K562 (cell line): Measurements from ENCODE around the gene BLID. TPM values are rescaled to one million over a fixed set of nuclear protein-coding genes. Genes with fewer than 3 reads are reported as not detected.

ENCODE experiments used
- CBFA2T2 ChIP-seq: fragments of 450-650 bp; conservative IDR thresholded peaks from 2 replicates; pipeline ENCODE4 v1.6.1; 2017; ENCODE audit warnings: mild to moderate bottlenecking
- FOXA1 ChIP-seq: fragments of 450-650 bp; IDR thresholded peaks from 2 replicates; pipeline ENCODE4 v1.6.1; 2016; ENCODE audit warnings: mild to moderate bottlenecking, borderline replicate concordance
- KLF10 ChIP-seq: fragments of 250-450 bp; sonication (Bioruptor Pico); IDR thresholded peaks from 2 replicates; pipeline ENCODE4 v1.6.1; 2021; ENCODE audit warnings: matching md5 sums
- NR2F6 ChIP-seq: fragments of 450-650 bp; formaldehyde crosslinking; IDR thresholded peaks from 2 replicates; pipeline ENCODE4 v1.4.0; 2020; ENCODE audit warnings: mild to moderate bottlenecking
- SOX6 ChIP-seq: fragments of 450-650 bp; IDR thresholded peaks from 2 replicates; pipeline ENCODE4 v1.6.1; 2014; ENCODE audit warnings: mild to moderate bottlenecking
- SPI1 ChIP-seq: IDR thresholded peaks from 2 replicates; pipeline ENCODE4 v1.6.1; 2011; ENCODE audit warnings: low read depth, low read length, control low read depth, borderline replicate concordance
- TGIF2 ChIP-seq: sonication (generic); formaldehyde crosslinking; IDR thresholded peaks from 2 replicates; pipeline ENCODE4 v1.8.1; 2022; ENCODE audit warnings: mild to moderate bottlenecking, missing genetic modification reagents, moderate library complexity
- polyA plus RNA-seq, 8 experiments: library from polyadenylated mRNA; depleted of rRNA in 4 of 8; stranded (reverse) in 5 of 8; unstranded in 3 of 8; fragments of >200 nt; fragmentation: Nextera tagmentation in 2 of 8; fragmentation: Illumina TruSeq in 1 of 8; extraction: Ambion mirVana in 2 of 8; extraction: Trizol in 1 of 8; gene quantifications; 2 replicates each; pipeline versions ENCODE4 v1.2.1 to v1.2.3, GENCODE V29; 2011 to 2014; ENCODE audit warnings: inconsistent platforms in 1 of 8, missing spikeins in 1 of 8
- total RNA-seq, 7 experiments: library from RNA; depleted of rRNA in 6 of 7; stranded (reverse); fragments of >200 nt in 6 of 7; fragmentation: Illumina TruSeq in 2 of 7; extraction: Trizol in 2 of 7; gene quantifications; 2 replicates each; pipeline versions ENCODE4 v1.2.1 to v1.2.3, GENCODE V29; 2011 to 2021; ENCODE audit warnings: low replicate concordance in 1 of 7
- TF ChIP-seq, protein P1 (sequence below), 2 experiments: fragments of 450-650 bp in 1 of 2; sonication (generic) in 1 of 2; formaldehyde crosslinking in 1 of 2; IDR thresholded peaks; 2 replicates each; pipeline versions ENCODE4 v1.7.1 to v1.9.0; 2016 to 2022; ENCODE audit warnings: inconsistent platforms in 1 of 2, mild to moderate bottlenecking in 1 of 2, missing genetic modification reagents in 1 of 2

Gene BLID
- total and polyA plus RNA-seq, 9 of the 15 experiments (the other 6 are each of a cell fraction or from before 2014, with no cell fraction given) = not detected

- TF ChIP-seq, protein P1, sequence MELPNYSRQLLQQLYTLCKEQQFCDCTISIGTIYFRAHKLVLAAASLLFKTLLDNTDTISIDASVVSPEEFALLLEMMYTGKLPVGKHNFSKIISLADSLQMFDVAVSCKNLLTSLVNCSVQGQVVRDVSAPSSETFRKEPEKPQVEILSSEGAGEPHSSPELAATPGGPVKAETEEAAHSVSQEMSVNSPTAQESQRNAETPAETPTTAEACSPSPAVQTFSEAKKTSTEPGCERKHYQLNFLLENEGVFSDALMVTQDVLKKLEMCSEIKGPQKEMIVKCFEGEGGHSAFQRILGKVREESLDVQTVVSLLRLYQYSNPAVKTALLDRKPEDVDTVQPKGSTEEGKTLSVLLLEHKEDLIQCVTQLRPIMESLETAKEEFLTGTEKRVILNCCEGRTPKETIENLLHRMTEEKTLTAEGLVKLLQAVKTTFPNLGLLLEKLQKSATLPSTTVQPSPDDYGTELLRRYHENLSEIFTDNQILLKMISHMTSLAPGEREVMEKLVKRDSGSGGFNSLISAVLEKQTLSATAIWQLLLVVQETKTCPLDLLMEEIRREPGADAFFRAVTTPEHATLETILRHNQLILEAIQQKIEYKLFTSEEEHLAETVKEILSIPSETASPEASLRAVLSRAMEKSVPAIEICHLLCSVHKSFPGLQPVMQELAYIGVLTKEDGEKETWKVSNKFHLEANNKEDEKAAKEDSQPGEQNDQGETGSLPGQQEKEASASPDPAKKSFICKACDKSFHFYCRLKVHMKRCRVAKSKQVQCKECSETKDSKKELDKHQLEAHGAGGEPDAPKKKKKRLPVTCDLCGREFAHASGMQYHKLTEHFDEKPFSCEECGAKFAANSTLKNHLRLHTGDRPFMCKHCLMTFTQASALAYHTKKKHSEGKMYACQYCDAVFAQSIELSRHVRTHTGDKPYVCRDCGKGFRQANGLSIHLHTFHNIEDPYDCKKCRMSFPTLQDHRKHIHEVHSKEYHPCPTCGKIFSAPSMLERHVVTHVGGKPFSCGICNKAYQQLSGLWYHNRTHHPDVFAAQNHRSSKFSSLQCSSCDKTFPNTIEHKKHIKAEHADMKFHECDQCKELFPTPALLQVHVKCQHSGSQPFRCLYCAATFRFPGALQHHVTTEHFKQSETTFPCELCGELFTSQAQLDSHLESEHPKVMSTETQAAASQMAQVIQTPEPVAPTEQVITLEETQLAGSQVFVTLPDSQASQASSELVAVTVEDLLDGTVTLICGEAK (IDR thresholded peaks at IDR 0.05) = no peak
- TF ChIP-seq, protein P1 (CRISPR knock-in tag; IDR thresholded peaks at IDR 0.05) = no peak
- no peak for TF ChIP-seq TGIF2
- TF ChIP-seq CBFA2T2 = no peak
- TF ChIP-seq KLF10 (CRISPR knock-in tag) = no peak
- no peak for TF ChIP-seq NR2F6
- no peak for TF ChIP-seq SPI1
- TF ChIP-seq FOXA1 = no peak
- TF ChIP-seq SOX6 = no peak
- TF ChIP-seq, all 486 proteins: peak for 0
Observed at GRCh38 chr11:122153746-122154145, 37.7 kb upstream of the BLID start (continued).
